Activated CD4-positive, alpha-beta T cell treated with anti-CD3 and anti-CD28 coated beads, Interleukin-2, amount 10 ng/mL, durations not matched to agents 7 days and 5 days (primary cell): Measurements from ENCODE around the gene ARHGEF38. TPM values are rescaled to one million over a fixed set of nuclear protein-coding genes. Genes with fewer than 3 reads are reported as not detected.
"Not testable (repeated sequence)": the region's sequence is repeated elsewhere in the genome, so short reads cannot be mapped to it uniquely, and the experiment has no call there.

ENCODE experiments used
- CTCF ChIA-PET: fragments of 350-600 bp; sonication (Branson Sonifier 250); formaldehyde crosslinking; loops from one replicate; lab custom pipeline; 2021; ENCODE audit warnings: antibody characterized with exemption; lab: Charles Lee
- POLR2A ChIA-PET: fragments of 350-600 bp; sonication (Branson Sonifier 250); formaldehyde crosslinking; loops from one replicate; lab custom pipeline; 2021; ENCODE audit warnings: antibody characterized with exemption; lab: Charles Lee
- DNase-seq: peaks from one replicate; pipeline ENCODE4 v3.0.0-alpha.2; 2020
- H3K27ac Mint-ChIP-seq: one replicate; pipeline ENCODE4 v1.8.0; 2021; ENCODE audit warnings: mild to moderate bottlenecking, moderate library complexity, mixed read lengths
- H3K27me3 Mint-ChIP-seq: one replicate; pipeline ENCODE4 v1.8.0; 2021; ENCODE audit warnings: mixed read lengths
- H3K36me3 Mint-ChIP-seq: one replicate; pipeline ENCODE4 v1.8.0; 2021; ENCODE audit warnings: low read depth, mixed read lengths
- H3K4me1 Mint-ChIP-seq: one replicate; pipeline ENCODE4 v1.8.0; 2021; ENCODE audit warnings: mixed read lengths
- H3K4me3 Mint-ChIP-seq: one replicate; pipeline ENCODE4 v1.8.0; 2021; ENCODE audit warnings: mild to moderate bottlenecking, moderate library complexity, mixed read lengths
- H3K9me3 Mint-ChIP-seq: one replicate; pipeline ENCODE4 v1.8.0; 2021; ENCODE audit warnings: mixed read lengths
- total RNA-seq, 2 experiments: library from RNA; stranded (reverse); gene quantifications; one replicate each; pipeline ENCODE4 v1.2.3, GENCODE V29; 2021

The ARHGEF38 gene
- total RNA-seq, 2 experiments from 2014 or later, result not detected

- Mint-ChIP-seq H3K4me3 (no peak overlapping the region), H3K9me3 (no peaks in the 10 kb centered on the region), H3K27me3 (peaks cover 10% of the 10 kb centered on the region), H3K27ac (no peak overlapping the region), H3K36me3 (no peaks in the 10 kb centered on the region), H3K4me1 (no peaks in the 10 kb centered on the region)
- POLR2A ChIA-PET, result no interaction called here
- DNase-seq, result no peak
- CTCF ChIA-PET, result no interaction called here
Observed at GRCh38 chr4:105599932-105600655, 47.7 kb downstream of the ARHGEF38 start.

- H3K4me3 Mint-ChIP-seq, result no peak overlapping the region
- H3K27me3 Mint-ChIP-seq, result peaks cover 9% of the 10 kb centered on the region
- ChIA-PET POLR2A (no interaction called here), CTCF (no interaction called here)
- no peaks in the 10 kb centered on the region for H3K4me1 Mint-ChIP-seq
- DNase-seq, result no peak
- H3K27ac Mint-ChIP-seq, result no peak overlapping the region
- no peaks in the 10 kb centered on the region for H3K9me3 Mint-ChIP-seq
- H3K36me3 Mint-ChIP-seq, result no peaks in the 10 kb centered on the region
Observed at GRCh38 chr4:105600951-105601350, 48.5 kb downstream of the ARHGEF38 start.

- Mint-ChIP-seq H3K36me3 (no peaks in the 10 kb centered on the region), H3K4me3 (no peak overlapping the region), H3K27me3 (peaks cover 8% of the 10 kb centered on the region), H3K9me3 (no peaks in the 10 kb centered on the region), H3K4me1 (no peaks in the 10 kb centered on the region), H3K27ac (no peak overlapping the region)
- no peak for DNase-seq
- CTCF ChIA-PET, result no interaction called here
- POLR2A ChIA-PET, result no interaction called here
Observed at GRCh38 chr4:105601406-105601805, 49.0 kb downstream of the ARHGEF38 start.

- Mint-ChIP-seq H3K4me1 (no peaks in the 10 kb centered on the region), H3K27me3 (no peaks in the 10 kb centered on the region), H3K27ac (no peak overlapping the region), H3K9me3 (no peaks in the 10 kb centered on the region), H3K4me3 (no peak overlapping the region), H3K36me3 (no peaks in the 10 kb centered on the region)
- POLR2A ChIA-PET, result no interaction called here
- no peak for DNase-seq
- CTCF ChIA-PET, result no interaction called here
Observed at GRCh38 chr4:105603158-105603557, 50.7 kb downstream of the ARHGEF38 start.

- H3K27me3 Mint-ChIP-seq, result peaks cover 3% of the 10 kb centered on the region
- H3K4me1 Mint-ChIP-seq, result no peaks in the 10 kb centered on the region
- no peaks in the 10 kb centered on the region for H3K36me3 Mint-ChIP-seq
- no peak overlapping the region for H3K4me3 Mint-ChIP-seq
- H3K9me3 Mint-ChIP-seq, result no peaks in the 10 kb centered on the region
- H3K27ac Mint-ChIP-seq, result no peak overlapping the region
- CTCF ChIA-PET, result no interaction called here
- DNase-seq, result no peak
- POLR2A ChIA-PET, result no interaction called here
Observed at GRCh38 chr4:105605493-105605892, 53.1 kb downstream of the ARHGEF38 start.

- H3K27ac Mint-ChIP-seq, result no peak overlapping the region
- no peaks in the 10 kb centered on the region for H3K36me3 Mint-ChIP-seq
- ChIA-PET CTCF (no interaction called here), POLR2A (no interaction called here)
- H3K9me3 Mint-ChIP-seq, result no peaks in the 10 kb centered on the region
- peaks cover 3% of the 10 kb centered on the region for H3K27me3 Mint-ChIP-seq
- DNase-seq, result no peak
- H3K4me3 Mint-ChIP-seq, result no peak overlapping the region
- no peaks in the 10 kb centered on the region for H3K4me1 Mint-ChIP-seq
Observed at GRCh38 chr4:105607876-105608275, 55.5 kb downstream of the ARHGEF38 start.

DNA sequence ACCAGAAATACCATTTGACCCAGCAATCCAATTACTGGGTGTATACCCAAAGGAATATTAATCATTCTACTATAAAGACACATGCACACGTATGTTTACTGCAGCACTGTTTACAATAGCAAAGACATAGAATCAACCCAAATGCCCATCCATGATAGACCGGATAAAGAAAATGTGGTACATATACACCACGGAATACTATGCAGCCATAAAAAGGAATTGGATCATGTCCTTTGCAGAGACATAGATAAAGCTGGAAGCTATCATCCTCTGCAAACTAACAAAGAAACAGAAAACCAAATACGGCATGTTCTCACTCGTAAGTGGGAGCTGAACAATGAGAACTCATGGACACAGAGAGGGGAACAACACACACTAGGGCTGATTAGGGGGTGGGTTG is 57.4 kb downstream of the ARHGEF38 start:
- H3K36me3 Mint-ChIP-seq, H3K4me1 Mint-ChIP-seq, CTCF ChIA-PET, H3K27me3 Mint-ChIP-seq, H3K9me3 Mint-ChIP-seq, H3K27ac Mint-ChIP-seq, POLR2A ChIA-PET, H3K4me3 Mint-ChIP-seq, DNase-seq: not testable (repeated sequence)

GRCh38 chr4:105613306-105613705 is 60.9 kb downstream of the ARHGEF38 start:
- no peak overlapping the region for H3K27ac Mint-ChIP-seq
- ChIA-PET POLR2A (no interaction called here), CTCF (no interaction called here)
- H3K27me3 Mint-ChIP-seq, result peaks cover 3% of the 10 kb centered on the region
- H3K9me3 Mint-ChIP-seq, result no peaks in the 10 kb centered on the region
- H3K36me3 Mint-ChIP-seq, result no peaks in the 10 kb centered on the region
- no peaks in the 10 kb centered on the region for H3K4me1 Mint-ChIP-seq
- no peak for DNase-seq
- no peak overlapping the region for H3K4me3 Mint-ChIP-seq

GRCh38 chr4:105619188-105619931 is 66.9 kb downstream of the ARHGEF38 start:
- ChIA-PET CTCF (no interaction called here), POLR2A (no interaction called here)
- no peak for DNase-seq
- Mint-ChIP-seq H3K9me3 (no peaks in the 10 kb centered on the region), H3K27ac (no peak overlapping the region), H3K4me3 (no peak overlapping the region), H3K4me1 (no peaks in the 10 kb centered on the region), H3K36me3 (no peaks in the 10 kb centered on the region), H3K27me3 (peaks cover 1% of the 10 kb centered on the region)

DNA sequence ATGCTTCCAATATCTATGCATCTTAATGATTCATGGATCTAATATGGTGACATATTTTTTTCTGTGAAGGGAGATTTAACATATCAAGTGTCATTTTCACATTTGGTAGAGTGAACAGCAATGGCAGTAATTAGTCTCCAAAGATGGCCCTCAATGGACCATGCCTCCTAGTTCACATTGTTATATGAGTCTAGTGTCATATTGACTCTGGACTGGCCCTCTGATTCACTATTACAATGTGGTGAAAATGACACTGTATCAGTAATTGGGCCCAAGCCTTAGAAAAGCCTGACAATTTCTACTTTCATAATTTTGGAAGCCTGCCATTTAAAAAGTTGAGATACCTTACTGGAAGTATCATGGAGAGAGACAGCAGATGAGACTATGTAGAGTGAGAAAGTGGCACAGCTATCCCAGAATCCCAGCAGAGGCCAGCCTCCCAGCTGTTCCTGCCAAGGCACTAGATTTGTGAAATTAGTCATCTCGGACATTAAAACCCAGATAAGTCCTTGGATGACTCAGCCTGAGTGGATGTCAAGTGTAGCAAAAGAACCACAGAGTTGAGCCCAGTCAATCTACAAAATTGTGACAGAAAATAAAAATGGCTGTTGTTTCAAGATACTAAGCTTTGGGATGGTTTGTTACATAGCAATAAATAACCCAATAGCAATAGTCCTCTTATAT is 68.4 kb downstream of the ARHGEF38 start:
- Mint-ChIP-seq H3K27ac (no peak overlapping the region), H3K4me3 (no peak overlapping the region), H3K9me3 (no peaks in the 10 kb centered on the region), H3K36me3 (no peaks in the 10 kb centered on the region), H3K27me3 (peaks cover 1% of the 10 kb centered on the region), H3K4me1 (no peaks in the 10 kb centered on the region)
- CTCF ChIA-PET, result no interaction called here
- POLR2A ChIA-PET, result no interaction called here
- DNase-seq, result no peak

DNA sequence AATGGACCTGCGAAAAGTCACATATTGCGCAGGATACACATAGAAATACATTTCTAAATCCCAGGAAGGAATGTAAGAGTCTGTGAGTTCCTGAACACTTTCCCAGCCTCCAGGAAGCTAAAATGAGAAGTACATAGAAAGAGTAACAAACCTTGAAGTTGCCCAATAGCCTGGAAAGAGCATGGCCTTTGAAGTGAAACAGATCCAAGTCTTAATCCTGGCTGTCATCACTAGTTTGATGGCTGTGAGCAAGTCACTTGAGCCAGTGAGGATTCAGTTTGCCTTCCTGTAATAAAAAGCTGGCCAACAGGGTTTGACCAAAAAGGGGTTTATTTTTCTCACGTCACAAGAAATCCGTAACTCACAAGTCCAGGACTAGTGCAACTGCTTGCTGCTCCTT is 69.8 kb downstream of the ARHGEF38 start:
- no peak for DNase-seq
- Mint-ChIP-seq H3K4me1 (no peaks in the 10 kb centered on the region), H3K27me3 (peaks cover 3% of the 10 kb centered on the region), H3K36me3 (no peaks in the 10 kb centered on the region), H3K27ac (no peak overlapping the region), H3K9me3 (no peaks in the 10 kb centered on the region), H3K4me3 (no peak overlapping the region)
- ChIA-PET CTCF (no interaction called here), POLR2A (no interaction called here)

DNA sequence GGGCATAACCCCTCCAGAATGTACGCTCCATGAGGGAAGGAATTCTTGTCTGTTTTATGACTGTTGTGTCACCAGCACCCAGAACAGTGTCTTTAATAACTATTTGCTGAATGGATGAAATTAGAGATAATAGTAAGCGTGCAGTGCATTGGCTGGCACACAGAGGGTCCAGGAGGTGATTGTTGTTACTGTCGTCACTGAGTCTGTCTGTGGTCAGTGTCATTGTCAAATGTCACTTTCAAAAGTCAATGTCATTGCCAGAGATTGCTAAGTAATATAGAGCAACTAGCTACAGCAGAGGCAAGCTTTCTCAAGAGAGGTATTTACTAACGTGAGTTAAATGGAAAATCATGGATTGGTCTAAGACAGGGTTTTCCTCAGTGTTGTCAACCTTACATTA is 70.7 kb downstream of the ARHGEF38 start:
- no peak overlapping the region for H3K27ac Mint-ChIP-seq
- CTCF ChIA-PET, result no interaction called here
- POLR2A ChIA-PET, result no interaction called here
- H3K36me3 Mint-ChIP-seq, result no peaks in the 10 kb centered on the region
- DNase-seq, result no peak
- no peak overlapping the region for H3K4me3 Mint-ChIP-seq
- no peaks in the 10 kb centered on the region for H3K9me3 Mint-ChIP-seq
- H3K4me1 Mint-ChIP-seq, result no peaks in the 10 kb centered on the region
- peaks cover 3% of the 10 kb centered on the region for H3K27me3 Mint-ChIP-seq

DNA sequence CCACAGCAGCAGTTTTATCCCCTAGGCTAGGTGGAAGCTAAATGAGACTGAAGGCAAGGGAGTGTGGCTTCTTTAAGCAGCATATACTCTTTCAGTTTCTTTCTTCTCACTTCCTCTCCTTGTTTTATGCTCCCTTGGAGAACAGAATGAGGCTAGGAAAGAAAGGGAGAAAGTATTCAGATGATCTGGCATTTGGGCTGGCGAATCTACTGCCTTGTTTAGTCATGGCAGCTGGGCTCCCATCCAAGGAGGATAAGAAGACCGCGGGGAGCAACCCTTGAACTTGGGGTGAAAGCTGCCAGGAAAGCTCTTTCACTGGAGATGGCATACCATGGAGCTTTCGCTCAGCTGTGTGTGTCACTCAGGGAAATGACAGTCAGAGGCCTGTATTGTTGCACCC is 72.1 kb downstream of the ARHGEF38 start:
- DNase-seq, result no peak
- Mint-ChIP-seq H3K27ac (no peak overlapping the region), H3K4me3 (no peak overlapping the region), H3K9me3 (no peaks in the 10 kb centered on the region), H3K27me3 (peaks cover 3% of the 10 kb centered on the region), H3K36me3 (no peaks in the 10 kb centered on the region), H3K4me1 (no peaks in the 10 kb centered on the region)
- CTCF ChIA-PET, result no interaction called here
- POLR2A ChIA-PET, result no interaction called here
